Retinal pigment epithelial cell (primary cell): ENCODE measurements around the gene OR9G1.

Source experiments
- DNase-seq: peaks from one replicate; pipeline ENCODE4 v3.0.0-alpha.2; 2010; ENCODE audit warnings: low read depth
- H3K4me3 ChIP-seq: 2 replicates; pipeline ENCODE4 v1.5.1; 2011; ENCODE audit warnings: mild to moderate bottlenecking, low read length, control low read depth, moderate library complexity
- TF ChIP-seq, protein P1 (sequence below): conservative IDR thresholded peaks from 2 replicates; pipeline ENCODE4 v1.5.1; 2011; ENCODE audit warnings: low read depth, low read length, control low read depth, inconsistent platforms

Gene OR9G1

DNA sequence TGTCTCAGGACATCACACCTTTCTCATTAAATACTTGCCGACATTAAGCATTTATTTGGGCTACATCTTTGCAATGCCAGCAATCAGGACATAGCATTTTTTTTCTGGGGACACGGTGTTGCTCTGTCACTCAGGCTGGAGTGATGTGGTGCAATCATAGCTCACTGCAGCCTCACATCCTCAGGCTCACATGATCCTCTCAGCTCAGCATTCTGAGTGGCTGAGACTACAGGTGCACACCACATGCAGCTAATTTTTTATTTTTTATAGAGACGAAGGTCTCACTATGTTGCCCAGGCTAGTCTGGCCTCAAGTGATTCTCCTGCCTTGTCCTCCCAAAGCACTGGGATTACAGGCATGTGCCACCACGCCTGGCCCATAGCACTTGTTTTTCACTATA, 21.6 kb downstream of the OR9G1 start:
- H3K4me3 ChIP-seq: no peak overlapping the region
- TF ChIP-seq, protein P1, sequence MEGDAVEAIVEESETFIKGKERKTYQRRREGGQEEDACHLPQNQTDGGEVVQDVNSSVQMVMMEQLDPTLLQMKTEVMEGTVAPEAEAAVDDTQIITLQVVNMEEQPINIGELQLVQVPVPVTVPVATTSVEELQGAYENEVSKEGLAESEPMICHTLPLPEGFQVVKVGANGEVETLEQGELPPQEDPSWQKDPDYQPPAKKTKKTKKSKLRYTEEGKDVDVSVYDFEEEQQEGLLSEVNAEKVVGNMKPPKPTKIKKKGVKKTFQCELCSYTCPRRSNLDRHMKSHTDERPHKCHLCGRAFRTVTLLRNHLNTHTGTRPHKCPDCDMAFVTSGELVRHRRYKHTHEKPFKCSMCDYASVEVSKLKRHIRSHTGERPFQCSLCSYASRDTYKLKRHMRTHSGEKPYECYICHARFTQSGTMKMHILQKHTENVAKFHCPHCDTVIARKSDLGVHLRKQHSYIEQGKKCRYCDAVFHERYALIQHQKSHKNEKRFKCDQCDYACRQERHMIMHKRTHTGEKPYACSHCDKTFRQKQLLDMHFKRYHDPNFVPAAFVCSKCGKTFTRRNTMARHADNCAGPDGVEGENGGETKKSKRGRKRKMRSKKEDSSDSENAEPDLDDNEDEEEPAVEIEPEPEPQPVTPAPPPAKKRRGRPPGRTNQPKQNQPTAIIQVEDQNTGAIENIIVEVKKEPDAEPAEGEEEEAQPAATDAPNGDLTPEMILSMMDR: no peak
- DNase-seq: no peak

DNA sequence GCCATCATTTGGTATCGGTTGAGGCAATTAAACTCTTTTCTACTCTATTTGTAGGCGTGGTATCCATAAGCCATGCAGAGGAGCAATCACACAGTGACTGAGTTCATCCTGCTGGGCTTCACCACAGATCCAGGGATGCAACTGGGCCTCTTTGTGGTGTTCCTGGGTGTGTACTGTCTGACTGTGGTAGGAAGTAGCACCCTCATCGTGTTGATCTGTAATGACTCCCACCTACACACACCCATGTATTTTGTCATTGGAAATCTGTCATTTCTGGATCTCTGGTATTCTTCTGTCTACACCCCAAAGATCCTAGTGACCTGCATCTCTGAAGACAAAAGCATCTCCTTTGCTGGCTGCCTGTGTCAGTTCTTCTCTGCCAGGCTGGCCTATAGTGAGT, 41.2 kb downstream of the OR9G1 start:
- no peak for DNase-seq
- TF ChIP-seq, protein P1: no peak
- no peak overlapping the region for H3K4me3 ChIP-seq

DNA sequence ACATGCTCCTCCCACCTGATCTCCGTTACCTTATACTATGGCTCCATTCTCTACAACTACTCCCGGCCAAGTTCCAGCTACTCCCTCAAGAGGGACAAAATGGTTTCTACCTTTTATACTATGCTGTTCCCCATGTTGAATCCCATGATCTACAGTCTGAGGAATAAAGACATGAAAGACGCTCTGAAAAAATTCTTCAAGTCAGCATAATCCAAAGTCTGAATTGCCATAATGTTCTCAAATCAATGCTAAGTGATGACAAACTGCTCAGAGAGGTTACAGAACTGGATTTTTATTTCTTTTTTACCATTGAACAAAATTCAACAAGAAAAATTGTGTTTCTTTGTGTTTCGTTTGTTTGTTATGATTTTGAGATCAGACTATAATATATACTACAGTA, 42.0 kb downstream of the OR9G1 start:
- TF ChIP-seq, protein P1: no peak
- no peak overlapping the region for H3K4me3 ChIP-seq
- no peak for DNase-seq

DNA sequence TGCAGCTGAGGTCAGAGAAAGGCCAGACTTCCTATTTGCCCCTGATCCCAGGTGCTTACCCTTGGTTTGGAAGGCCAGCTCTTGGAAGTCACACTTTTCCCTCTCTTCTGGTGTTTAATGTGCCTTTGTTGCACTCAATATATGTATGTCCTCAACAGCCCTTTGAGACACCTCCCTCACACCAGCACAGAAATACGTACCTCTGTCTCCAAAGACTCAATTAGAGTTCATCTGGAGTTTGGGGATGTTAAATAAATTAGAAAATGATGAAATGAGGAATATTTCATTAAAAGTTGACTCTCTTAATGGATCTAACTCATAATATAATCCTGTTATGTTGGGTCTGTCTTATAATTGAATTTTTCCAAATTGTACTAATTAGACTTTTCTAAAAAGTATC, 49.7 kb downstream of the OR9G1 start, which contains the start of gene OR9G4:
TSS of gene OR9G4 (minus strand) at position 101 of the 400 bp plus-strand sequence. CDS start 4,931 bp downstream, outside the sequence.
- H3K4me3 ChIP-seq: no peak within 1 kb of the TSS
- DNase-seq: no peak
- TF ChIP-seq, protein P1: no peak

DNA sequence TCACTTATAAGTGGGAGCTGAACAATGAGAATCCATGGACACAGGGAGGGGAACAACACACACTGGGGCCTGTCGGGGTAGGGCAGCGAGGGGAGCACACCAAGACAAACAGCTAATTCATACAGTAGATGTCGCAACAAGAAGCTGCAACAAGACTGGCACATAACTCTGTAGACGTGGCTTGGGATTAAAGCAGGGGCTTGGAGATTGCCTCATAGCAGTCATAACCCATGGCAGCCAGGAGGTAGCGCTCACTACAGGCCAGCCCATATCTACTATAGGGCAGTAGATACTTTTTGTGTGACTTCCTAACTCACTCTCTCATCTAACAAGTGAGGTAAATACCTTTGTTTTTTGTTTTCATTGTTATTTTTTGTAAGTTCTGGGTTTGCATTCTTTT, 51.3 kb downstream of the OR9G1 start:
- H3K4me3 ChIP-seq: no peak overlapping the region
- TF ChIP-seq, protein P1: no peak
- DNase-seq: no peak

DNA sequence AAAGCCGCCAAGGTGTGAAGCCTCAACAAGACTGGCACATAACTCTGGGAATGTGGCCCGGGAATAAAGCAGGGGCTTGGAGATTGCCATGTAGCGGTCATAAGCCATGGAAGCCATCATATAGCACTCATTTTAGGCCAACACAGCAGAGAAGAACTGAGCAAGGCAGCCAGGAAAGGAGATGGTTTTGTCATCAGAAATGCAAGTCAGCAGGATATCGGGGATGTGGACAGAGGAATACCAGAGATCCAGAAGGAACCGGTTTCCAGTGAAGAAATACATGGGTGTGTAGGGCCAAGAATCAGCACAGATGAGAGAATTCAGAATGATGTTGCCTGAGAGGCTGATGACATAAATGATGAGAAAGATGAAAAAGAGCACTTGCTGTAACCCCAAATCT, 52.6 kb downstream of the OR9G1 start:
- H3K4me3 ChIP-seq: no peak overlapping the region
- TF ChIP-seq, protein P1: no peak
- DNase-seq: no peak
